Right hindlimb (tissue), 1 donor: Measurements from ENCODE around the gene KCNA3.
"Not testable (repeated sequence)": the region's sequence is repeated elsewhere in the genome, so short reads cannot be mapped to it uniquely, and the experiment has no call there.

Source experiments
- DNase-seq: peaks from one replicate; pipeline ENCODE4 v3.0.0-alpha.2; 2018

Gene KCNA3

GRCh38 chr1:110676970-110677369 is 2.2 kb upstream of the KCNA3 start:
- DNase-seq, result no peak

- no peak for DNase-seq
Observed at GRCh38 chr1:110675060-110675791, 486 bp upstream of the KCNA3 start.

- no peak for DNase-seq
Observed at GRCh38 chr1:110673805-110674336, 869 bp downstream of the KCNA3 start.

GRCh38 chr1:110673197-110673701 is 1.5 kb downstream of the KCNA3 start:
- DNase-seq, result no peak

- no peak for DNase-seq
Observed at GRCh38 chr1:110672753-110673108, 2.0 kb downstream of the KCNA3 start.

GRCh38 chr1:110672001-110672752 is 2.6 kb downstream of the KCNA3 start:
- no peak for DNase-seq

- no peak for DNase-seq
Observed at GRCh38 chr1:110671361-110671760, 3.4 kb downstream of the KCNA3 start.

GRCh38 chr1:110668549-110668948 is 6.2 kb downstream of the KCNA3 start:
- no peak for DNase-seq

GRCh38 chr1:110667776-110668175 is 7.0 kb downstream of the KCNA3 start:
- no peak for DNase-seq

GRCh38 chr1:110663241-110663640 is 11.5 kb downstream of the KCNA3 start:
- DNase-seq, result no peak

GRCh38 chr1:110659559-110659958 is 15.2 kb downstream of the KCNA3 start:
- DNase-seq, result not testable (repeated sequence)

- no peak for DNase-seq
Observed at GRCh38 chr1:110657351-110657750, 17.4 kb downstream of the KCNA3 start.

- DNase-seq, result no peak
Observed at GRCh38 chr1:110650609-110651008, 24.1 kb downstream of the KCNA3 start.

GRCh38 chr1:110648417-110648816 is 26.3 kb downstream of the KCNA3 start:
- no peak for DNase-seq

- no peak for DNase-seq
Observed at GRCh38 chr1:110647254-110647891, 27.4 kb downstream of the KCNA3 start.

- no peak for DNase-seq
Observed at GRCh38 chr1:110645821-110646735, 28.7 kb downstream of the KCNA3 start.

- no peak for DNase-seq
Observed at GRCh38 chr1:110645211-110645610, 29.5 kb downstream of the KCNA3 start.

GRCh38 chr1:110643879-110644472 is 30.8 kb downstream of the KCNA3 start:
- no peak for DNase-seq

GRCh38 chr1:110639724-110640386 is 34.9 kb downstream of the KCNA3 start:
- DNase-seq, result no peak

- DNase-seq, result no peak
Observed at GRCh38 chr1:110638556-110638955, 36.2 kb downstream of the KCNA3 start.

- no peak for DNase-seq
Observed at GRCh38 chr1:110638058-110638457, 36.7 kb downstream of the KCNA3 start.
